ENCODE measurements around the gene PRC1.

DNA sequence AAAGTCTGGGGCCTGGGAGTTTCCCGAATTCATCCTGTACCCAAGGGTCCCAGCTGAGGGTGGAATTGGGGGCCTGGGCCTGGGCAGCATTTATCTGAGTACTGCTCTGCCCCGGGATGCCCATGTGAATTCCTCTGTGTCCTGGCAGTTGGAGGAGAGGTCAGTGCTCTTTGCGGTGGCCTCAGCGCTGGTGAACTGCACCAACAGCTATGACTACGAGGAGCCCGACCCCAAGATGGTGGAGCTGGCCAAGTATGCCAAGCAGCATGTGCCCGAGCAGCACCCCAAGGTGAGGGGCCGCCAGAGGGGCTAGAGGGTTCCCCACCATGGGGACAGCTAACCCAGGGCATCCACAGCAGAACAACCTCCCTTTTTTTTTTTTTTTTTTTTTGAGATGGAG lies 45.8 kb downstream of the PRC1 start:
- TF ChIP-seq, protein P1, sequence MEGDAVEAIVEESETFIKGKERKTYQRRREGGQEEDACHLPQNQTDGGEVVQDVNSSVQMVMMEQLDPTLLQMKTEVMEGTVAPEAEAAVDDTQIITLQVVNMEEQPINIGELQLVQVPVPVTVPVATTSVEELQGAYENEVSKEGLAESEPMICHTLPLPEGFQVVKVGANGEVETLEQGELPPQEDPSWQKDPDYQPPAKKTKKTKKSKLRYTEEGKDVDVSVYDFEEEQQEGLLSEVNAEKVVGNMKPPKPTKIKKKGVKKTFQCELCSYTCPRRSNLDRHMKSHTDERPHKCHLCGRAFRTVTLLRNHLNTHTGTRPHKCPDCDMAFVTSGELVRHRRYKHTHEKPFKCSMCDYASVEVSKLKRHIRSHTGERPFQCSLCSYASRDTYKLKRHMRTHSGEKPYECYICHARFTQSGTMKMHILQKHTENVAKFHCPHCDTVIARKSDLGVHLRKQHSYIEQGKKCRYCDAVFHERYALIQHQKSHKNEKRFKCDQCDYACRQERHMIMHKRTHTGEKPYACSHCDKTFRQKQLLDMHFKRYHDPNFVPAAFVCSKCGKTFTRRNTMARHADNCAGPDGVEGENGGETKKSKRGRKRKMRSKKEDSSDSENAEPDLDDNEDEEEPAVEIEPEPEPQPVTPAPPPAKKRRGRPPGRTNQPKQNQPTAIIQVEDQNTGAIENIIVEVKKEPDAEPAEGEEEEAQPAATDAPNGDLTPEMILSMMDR (IDR thresholded peaks at IDR 0.05), result no peak
- TF ChIP-seq POLR2A (IDR thresholded peaks at IDR 0.05), result no peak
- TF ChIP-seq EP300 (IDR thresholded peaks at IDR 0.05), result no peak
